PC-9 (cell line): ENCODE measurements around the gene GPX4. TPM values are rescaled to one million over a fixed set of nuclear protein-coding genes. Genes with fewer than 3 reads are reported as not detected.

ENCODE experiments used
- BruUV-seq: library from RNA; stranded (reverse); fragments of 400-500 nt; replicated peaks from 2 replicates; lab custom pipeline; 2021; lab: Mats Ljungman, UMichigan
- CTCF ChIA-PET: fragments of 300-600 bp; sonication (Branson Sonifier 250); formaldehyde crosslinking; loops from one replicate; lab custom pipeline; 2022; ENCODE audit warnings: antibody characterized with exemption; lab: Charles Lee
- POLR2A ChIA-PET: fragments of 300-600 bp; sonication (Branson Sonifier 250); formaldehyde crosslinking; loops from one replicate; lab custom pipeline; 2022; ENCODE audit warnings: antibody characterized with exemption; ENCODE audit not compliant: unreplicated experiment; lab: Charles Lee
- DNase-seq, 2 experiments: peaks; one replicate each; pipeline versions ENCODE4 v3.0.0 to v3.0.0-alpha.2; 2015 to 2022; ENCODE audit warnings: mixed read lengths in 1 of 2
- H2AFZ ChIP-seq: fragments of 200-600 bp; sonication (generic); 2 replicates; pipeline ENCODE4 v1.8.1; 2017; ENCODE audit warnings: antibody characterized with exemption
- H3F3A ChIP-seq: fragments of 200-600 bp; sonication (generic); 2 replicates; pipeline ENCODE4 v1.8.1; 2017; ENCODE audit warnings: antibody characterized with exemption, mild to moderate bottlenecking, low read depth; ENCODE audit not compliant: insufficient read depth
- H3K27ac ChIP-seq: fragments of 200-600 bp; sonication (generic); 2 replicates; pipeline ENCODE4 v1.6.1; 2016; ENCODE audit warnings: mixed run types
- H3K27me3 ChIP-seq: fragments of 200-600 bp; sonication (generic); 2 replicates; pipeline ENCODE4 v1.6.1; 2016; ENCODE audit warnings: low read depth, mixed run types; ENCODE audit not compliant: insufficient read depth
- H3K36me3 ChIP-seq: fragments of 200-600 bp; sonication (generic); 2 replicates; pipeline ENCODE4 v1.6.1; 2016; ENCODE audit warnings: low read depth, mixed run types
- H3K4me1 ChIP-seq: fragments of 200-600 bp; sonication (generic); replicated peaks from 2 replicates; pipeline ENCODE4 v1.6.1; 2016; ENCODE audit warnings: mixed run types; ENCODE audit not compliant: insufficient read depth
- H3K4me2 ChIP-seq: fragments of 200-600 bp; sonication (generic); 2 replicates; pipeline ENCODE4 v1.6.1; 2017; ENCODE audit warnings: mixed run types
- H3K4me3 ChIP-seq: fragments of 200-600 bp; sonication (generic); 2 replicates; pipeline ENCODE4 v1.6.1; 2016; ENCODE audit warnings: mixed run types
- H3K79me2 ChIP-seq: fragments of 200-600 bp; sonication (generic); 2 replicates; pipeline ENCODE4 v1.6.1; 2017; ENCODE audit warnings: low read depth, mixed run types
- H3K9me2 ChIP-seq: fragments of 200-600 bp; sonication (generic); 2 replicates; pipeline ENCODE4 v1.8.1; 2017; ENCODE audit warnings: mild to moderate bottlenecking; ENCODE audit not compliant: insufficient read depth
- H3K9me3 ChIP-seq: fragments of 200-600 bp; sonication (generic); 2 replicates; pipeline ENCODE4 v1.8.1; 2016; ENCODE audit warnings: low read depth; ENCODE audit not compliant: insufficient read depth
- H4K20me1 ChIP-seq: fragments of 200-600 bp; sonication (generic); 2 replicates; pipeline ENCODE4 v1.8.1; 2017; ENCODE audit not compliant: insufficient read depth
- CTCF ChIP-seq: fragments of 200-600 bp; sonication (generic); conservative IDR thresholded peaks from 2 replicates; pipeline ENCODE4 v1.6.1; 2017; ENCODE audit warnings: mixed run types, antibody characterized with exemption, mild to moderate bottlenecking, moderate library complexity
- EZH2 ChIP-seq: fragments of 200-600 bp; sonication (generic); IDR thresholded peaks from 2 replicates; pipeline ENCODE4 v1.8.0; 2017; ENCODE audit warnings: antibody characterized with exemption, low read depth
- intact Hi-C: fragments of 100-400 bp; cut with micrococcal nuclease; formaldehyde crosslinking; loops from one replicate; pipeline ENCODE4 v1.10.0; 2022; ENCODE audit not compliant: unreplicated experiment
- total RNA-seq: library from RNA; stranded (reverse); gene quantifications from 2 replicates; pipeline ENCODE4 v1.2.3, GENCODE V29; 2021

The GPX4 gene
- total RNA-seq, 1 experiment from 2014 or later: 465 TPM

- peak overlapping the region; percentile 68 for H3K4me2 ChIP-seq
- ChIA-PET CTCF (no interaction called here), POLR2A (interaction anchor here (0.7 kb wide), 1 partner anchor 28 kb away, joined by 3 read pairs; no protein-coding TSS in a partner anchor)
- peaks cover 33% of the 10 kb centered on the region; the same call in 1 of the 2 replicates for H3F3A ChIP-seq
- H2AFZ ChIP-seq: peak overlapping the region; percentile 75
- DNase-seq: no peak
- H3K9me2 ChIP-seq: no peaks in the 10 kb centered on the region
- no peak for TF ChIP-seq EZH2
- TF ChIP-seq CTCF: no peak
- BruUV-seq: no TSS peak
- H3K79me2 ChIP-seq: peaks cover 26% of the 10 kb centered on the region
- no peaks in the 10 kb centered on the region for H3K9me3 ChIP-seq
- no peak overlapping the region for H3K27ac ChIP-seq
- H3K27me3 ChIP-seq: no peaks in the 10 kb centered on the region
- no peaks in the 10 kb centered on the region for H3K36me3 ChIP-seq
- intact Hi-C loops: loop anchor here (5.0 kb wide), 1 partner anchor 34 kb away; the partner anchor contains the start of gene POLR2E
- no peaks in the 10 kb centered on the region for H3K4me1 ChIP-seq
- H4K20me1 ChIP-seq: peaks cover 37% of the 10 kb centered on the region
- H3K4me3 ChIP-seq: peak overlapping the region; percentile 56; the same call in 1 of the 2 replicates
Measured at GRCh38 chr19:1130771-1131717, 27.2 kb downstream of the GPX4 start.

- Histone ChIP-seq H3K4me2 (peak overlapping the region; percentile 68), H3K9me3 (no peaks in the 10 kb centered on the region), H3K4me1 (no peaks in the 10 kb centered on the region), H4K20me1 (peaks cover 45% of the 10 kb centered on the region), H3K9me2 (no peaks in the 10 kb centered on the region), H3K27me3 (no peaks in the 10 kb centered on the region), H3K36me3 (no peaks in the 10 kb centered on the region), H3K4me3 (peak overlapping the region; percentile 56; the same call in 1 of the 2 replicates), H3K27ac (no peak overlapping the region), H3K79me2 (peaks cover 26% of the 10 kb centered on the region), H3F3A (peaks cover 32% of the 10 kb centered on the region; the same call in 1 of the 2 replicates), H2AFZ (peak overlapping the region; percentile 75)
- TF ChIP-seq CTCF (no peak), EZH2 (no peak)
- TSS peak; percentile 27 for BruUV-seq
- intact Hi-C loops: loop anchor here (5.0 kb wide), 1 partner anchor 35 kb away; the partner anchor contains the start of gene POLR2E
- POLR2A ChIA-PET: no interaction called here
- DNase-seq: peak in 1 of 2 experiments; percentile 79
- CTCF ChIA-PET: no interaction called here
Measured at GRCh38 chr19:1131718-1132551, 28.1 kb downstream of the GPX4 start.
